AG08396 (cell line): ENCODE data around the gene TP73.

Source experiments
- DNase-seq: peaks from one replicate; pipeline ENCODE4 v3.0.0; 2012; ENCODE audit warnings: low spot score, mixed read lengths

The TP73 gene

GRCh38 chr1:3783651-3784474, 131.5 kb downstream of the TP73 start:
- DNase-seq, result no peak

DNA sequence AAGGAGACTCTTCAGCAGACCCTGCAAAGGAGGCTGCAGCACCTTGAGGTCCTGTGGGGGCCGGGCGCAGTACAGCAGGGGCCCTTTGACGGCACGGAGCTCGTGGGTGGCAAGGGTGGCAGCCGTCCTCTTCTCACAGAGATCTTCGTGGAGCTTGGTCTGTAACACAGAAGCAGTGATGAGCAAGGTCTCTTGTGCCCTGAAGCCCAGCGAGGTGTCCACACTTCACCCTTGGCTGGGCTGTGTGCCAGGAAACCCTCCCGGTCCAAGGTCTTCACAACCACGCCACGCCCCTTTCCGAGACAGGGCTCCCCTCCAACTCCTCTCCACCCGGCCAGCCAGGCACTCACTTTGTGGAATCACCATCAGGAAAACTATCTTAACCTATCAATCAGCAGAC, 132.7 kb downstream of the TP73 start:
- no peak for DNase-seq

GRCh38 chr1:3785456-3786157, 133.3 kb downstream of the TP73 start:
- DNase-seq, result no peak
